GM21576 (cell line): ENCODE results near the gene KMT5C.

Experiments
- ATAC-seq: cut with Tn5 transposase; IDR thresholded peaks from one replicate; pipeline ENCODE4 v1.9.1; 2021; ENCODE audit warnings: mild to moderate bottlenecking, moderate library complexity; ENCODE audit not compliant: unreplicated experiment

Gene KMT5C

DNA sequence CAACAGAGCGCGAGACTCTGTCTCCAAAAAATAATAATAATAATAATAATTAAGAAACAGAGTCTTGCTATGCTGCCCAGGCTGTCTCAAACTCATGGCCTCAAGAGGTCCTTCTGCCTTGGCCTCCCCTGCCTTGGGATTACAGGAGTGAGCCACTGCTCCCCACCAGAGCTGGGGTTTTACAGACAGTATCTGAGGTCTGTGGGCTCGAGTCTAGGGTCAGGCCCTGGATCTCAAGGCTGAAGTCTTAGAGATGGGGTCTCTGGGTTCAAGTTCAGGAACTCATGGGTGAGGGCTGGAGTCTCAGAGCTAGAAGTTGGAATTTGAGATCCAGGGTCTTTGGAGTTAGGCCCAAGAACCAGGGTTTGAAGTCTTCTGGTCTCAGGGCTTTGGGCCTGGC is 27.1 kb downstream of the KMT5C start:
- ATAC-seq: no peak

DNA sequence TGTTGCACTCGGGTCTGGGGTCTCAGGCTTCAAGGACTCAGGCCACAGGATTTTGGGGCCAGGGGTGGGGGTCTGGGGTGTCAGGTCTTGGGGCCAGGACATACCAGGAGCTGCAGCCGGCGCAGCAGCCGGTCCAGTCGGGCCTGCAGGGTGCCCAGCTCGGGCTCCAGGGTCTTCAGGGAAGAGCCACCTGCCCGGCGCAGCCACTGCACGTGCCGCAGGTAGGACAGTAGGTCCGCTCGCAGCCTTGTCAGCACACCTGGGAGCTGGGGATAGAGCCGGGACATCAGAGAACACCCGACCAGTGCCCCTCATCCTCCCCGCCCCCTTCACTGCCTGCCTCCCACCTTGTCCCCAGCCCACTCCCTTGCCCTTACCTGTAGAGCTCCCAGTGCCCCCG is 28.4 kb downstream of the KMT5C start:
- no peak for ATAC-seq

DNA sequence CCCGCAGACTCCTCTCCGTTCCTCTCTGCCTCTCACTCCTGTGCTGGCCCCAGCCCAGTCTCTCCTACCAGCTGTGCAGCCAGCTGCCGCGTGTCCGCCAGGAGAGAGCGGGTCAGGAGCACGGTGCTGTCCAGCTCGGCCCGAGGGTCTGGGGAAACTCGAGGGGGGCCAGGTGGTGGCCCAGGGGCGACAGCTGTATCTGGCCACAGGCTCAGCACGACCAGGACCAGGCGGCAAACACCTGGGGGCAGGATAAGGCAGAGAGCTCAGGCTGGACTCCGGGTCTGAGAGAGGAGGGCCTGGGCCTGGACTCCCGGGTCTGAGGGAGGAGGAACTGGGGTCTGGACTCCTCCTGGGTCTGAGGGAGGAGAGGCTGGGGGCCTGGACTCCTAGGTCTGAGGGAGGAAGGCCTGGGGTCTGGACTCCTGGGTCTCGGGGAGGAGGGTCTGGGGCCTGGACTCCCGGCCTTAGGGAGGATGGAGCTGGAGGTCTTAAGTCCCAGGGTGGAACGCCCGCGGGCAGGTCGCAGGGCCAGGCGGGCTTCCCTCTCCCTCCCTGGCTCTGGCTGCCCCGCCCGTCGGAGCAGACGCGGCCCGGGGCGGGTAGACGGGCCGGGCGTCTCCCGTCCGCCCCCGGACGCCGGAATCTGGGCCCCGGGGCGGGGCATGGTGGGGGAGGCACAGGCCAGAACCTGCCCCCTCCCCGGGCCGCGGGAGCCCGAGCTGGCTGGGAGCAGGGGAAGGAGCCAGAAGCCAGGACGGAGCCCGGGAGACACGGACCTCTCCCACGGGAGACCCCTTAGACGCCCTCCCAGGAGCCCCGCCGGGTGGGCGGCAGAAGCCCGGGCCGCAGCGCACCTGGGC is 29.3 kb downstream of the KMT5C start:
- ATAC-seq: no peak

DNA sequence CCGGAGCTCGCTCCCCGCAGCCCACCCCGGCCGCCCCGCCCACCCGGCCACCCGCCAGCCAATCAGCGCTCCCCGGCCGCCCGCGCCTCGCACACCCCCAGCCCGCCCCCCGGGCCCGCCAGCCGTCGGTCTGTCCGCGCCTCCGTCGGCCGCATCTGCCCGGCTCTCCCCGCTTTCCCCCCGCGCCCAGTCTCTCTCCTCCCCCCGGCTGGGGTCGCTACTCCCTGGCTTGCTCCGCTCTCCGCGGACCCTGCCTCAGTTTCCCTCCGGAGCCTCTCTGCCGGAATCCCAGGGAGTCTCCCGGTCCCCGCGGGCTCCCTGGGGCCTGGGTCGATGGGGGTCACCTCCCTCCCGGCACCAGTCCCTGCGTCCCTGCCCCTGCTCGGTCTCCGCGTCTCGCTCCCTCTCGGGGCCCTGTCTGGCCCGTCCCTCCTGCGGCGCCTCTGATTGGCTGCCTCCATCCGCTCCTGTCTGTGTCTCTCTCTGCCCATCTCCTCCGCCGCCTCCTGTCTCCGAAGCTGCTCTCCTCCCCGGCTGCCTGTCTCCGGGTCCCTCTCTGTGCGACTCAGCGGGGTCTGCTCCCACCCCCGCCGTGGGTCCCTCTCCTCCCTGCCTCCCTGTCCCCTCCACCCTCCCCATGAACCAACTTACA is 30.1 kb downstream of the KMT5C start:
- no peak for ATAC-seq

DNA sequence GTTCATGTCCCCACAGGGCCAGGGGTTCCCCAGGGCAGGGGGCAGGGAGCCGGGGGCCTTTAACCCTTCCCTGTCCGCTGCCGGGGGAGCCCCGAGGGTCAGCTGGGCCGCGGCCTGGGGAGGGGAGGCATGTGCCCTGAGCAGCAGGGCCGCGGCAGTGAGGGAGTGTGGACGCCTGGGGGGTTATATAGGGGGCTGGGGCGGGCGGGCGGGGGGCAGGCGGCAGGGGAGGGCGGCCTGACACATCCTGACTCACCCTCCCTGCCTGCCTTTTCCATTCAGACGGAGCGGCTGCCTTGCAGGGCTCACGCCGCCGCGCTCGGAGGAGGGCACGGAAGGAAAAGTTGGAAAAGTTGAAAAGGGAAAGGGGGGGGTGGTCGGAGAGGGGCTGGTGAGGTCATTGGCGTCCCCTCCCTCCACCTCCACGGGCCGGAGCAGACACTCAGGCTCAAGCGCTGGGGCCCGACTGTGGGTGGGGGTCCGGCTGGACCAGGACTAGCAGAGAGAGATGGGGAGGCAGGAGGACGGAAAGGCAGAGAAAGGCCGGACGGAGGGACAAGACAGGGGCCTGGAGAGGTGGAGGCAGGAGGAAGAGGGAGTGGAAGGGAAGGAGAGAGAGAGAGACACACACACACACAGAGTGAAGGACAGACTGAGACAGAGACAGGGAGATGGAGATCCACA is 30.8 kb downstream of the KMT5C start, which contains the start of gene IL11:
IL11 (minus strand) TSS at position 159 of the 684 bp plus-strand sequence; CDS start at position 6, 153 bp downstream.
- ATAC-seq: no peak

DNA sequence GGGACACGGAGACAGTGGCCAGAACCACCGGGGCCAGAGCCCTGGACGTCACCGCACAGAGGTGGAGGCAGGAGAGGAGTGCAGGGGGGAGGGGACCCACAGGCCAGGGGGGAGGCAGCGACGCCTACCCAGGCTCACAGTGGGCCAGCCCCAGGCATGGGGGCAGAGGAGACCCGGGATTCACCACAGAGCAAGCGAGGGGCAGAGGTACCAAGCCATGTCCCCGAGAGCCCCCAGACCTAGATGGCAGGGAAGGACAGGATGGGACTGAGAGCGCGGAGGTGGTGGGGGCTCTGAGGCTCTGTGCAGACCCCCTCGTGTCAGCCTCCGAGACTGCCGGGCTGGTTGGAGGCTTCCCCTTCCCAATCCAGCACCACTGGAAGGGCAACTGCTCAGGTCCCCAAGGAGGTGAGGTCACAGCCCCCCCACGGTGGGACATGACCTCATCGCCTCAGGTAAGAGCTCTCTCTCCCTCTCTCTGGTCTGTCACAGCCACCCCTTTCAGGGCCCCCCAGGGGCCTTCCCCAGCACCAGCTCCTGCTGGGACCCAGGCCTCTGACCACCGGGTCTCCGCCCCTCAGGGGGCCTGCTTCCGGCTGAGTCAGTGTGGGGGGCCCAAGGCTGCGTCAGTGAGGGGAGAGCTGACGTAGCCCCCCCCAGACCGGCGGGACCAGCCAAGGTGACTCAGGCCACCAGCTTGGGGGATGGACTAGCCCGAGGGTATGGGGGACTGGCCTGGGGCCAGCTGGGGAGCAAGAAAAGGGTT is 32.8 kb downstream of the KMT5C start:
- no peak for ATAC-seq

DNA sequence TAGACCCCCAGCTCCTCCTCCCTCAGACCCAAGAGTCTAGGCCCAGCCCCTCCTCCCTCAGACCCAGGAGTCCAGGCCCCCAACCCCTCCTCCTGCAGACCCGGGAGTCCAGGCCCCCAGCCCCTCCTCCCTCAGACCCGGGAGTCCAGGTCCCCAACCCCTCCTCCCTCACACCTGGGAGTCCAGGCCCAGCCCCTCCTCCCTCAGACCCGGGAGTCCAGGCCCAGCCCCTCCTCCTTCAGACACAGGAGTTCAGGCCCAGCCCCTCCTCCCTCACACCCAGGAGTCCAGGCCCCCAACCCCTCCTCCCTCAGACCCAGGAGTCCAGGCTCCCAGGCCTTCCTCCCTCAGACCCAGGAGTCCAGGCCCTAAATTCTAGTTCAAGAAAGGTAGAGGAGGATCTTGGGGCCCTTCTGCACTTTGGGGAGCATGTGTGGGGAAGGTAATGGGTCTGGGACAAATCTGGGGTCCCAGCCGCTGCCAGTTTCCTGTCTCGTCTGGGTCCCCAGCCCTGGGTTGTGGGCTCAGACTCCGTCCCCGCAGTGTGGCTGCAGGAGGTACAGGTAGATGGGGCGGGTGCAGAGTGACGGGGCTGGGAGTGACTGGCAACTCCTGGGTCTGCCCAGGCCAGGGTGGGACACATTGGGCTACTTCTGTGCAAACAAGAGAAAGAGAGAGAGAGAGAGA is 33.8 kb downstream of the KMT5C start:
- no peak for ATAC-seq

DNA sequence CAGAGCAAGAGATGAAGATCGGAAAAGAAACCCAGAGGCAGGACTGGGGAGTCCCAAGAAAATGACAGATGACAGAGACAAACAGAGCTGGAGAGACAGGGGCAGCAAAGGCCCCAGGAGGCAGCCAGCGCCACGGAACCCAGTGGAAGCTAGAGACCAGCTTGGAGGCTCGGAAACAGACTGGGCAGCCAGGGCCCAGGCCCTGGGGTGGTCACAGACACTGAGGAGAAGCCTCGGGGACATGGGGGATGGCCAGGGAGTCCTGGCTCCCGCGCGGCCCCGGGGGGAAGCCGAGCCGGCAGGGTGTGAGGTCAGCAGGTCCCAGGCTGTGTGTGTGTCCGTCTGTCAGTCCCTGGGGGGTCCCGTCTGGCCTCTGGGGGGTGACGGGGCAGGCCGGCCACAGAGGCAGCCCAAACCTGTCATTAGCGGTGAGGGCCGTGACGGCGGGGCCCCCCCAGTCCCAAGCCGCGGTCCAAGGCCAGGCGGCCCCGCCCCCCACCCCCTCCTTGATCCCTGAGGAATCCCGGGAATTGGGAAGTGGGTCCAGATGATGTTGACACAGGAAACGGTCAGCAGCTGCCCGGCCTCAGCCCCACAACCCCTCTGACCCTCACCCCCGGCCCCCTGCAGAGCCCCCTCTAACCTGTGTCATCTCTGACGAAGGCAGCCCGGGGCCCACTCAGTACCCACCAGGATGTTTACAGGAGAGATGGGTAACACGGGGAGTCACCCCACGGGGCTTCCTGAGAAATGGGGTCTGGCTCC is 34.5 kb downstream of the KMT5C start:
- ATAC-seq: no peak

DNA sequence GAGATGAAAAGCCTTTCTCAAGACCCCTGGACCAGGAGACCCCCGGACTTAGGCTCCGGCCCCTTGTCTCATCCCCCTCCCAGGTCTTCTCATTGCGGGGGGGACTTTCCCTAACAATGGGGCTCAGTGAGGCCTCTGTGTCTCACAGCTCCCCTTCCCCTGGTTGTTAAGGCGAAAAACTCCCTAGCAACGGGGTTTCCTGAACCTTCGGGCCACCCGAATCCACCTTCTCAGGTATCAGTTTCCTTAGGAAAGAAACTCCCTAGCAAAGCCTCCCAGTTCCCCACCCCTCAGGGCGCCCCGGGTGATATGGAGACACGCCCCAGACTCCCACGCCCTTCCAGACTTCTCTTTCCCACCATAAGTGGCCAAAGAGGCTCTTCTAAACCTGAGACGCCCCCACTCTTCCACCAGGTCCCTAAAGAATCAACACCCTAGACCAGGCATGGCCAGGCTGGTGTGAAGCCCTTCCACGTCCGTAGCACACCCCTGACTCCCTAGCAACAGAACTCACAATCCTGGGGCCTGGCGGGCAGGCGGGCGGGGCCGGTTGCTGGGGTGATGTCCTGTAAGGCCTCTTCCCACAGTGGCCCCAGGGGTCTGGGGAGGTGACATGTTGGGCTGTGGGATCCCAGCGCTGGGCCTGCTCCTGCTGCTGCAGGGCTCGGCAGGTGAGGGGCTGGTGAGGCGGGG is 36.7 kb downstream of the KMT5C start, which contains the start of gene TMEM190:
TMEM190 (plus strand) TSS at position 586 of the 693 bp plus-strand sequence; CDS start at position 614, 28 bp downstream.
- ATAC-seq: no peak

DNA sequence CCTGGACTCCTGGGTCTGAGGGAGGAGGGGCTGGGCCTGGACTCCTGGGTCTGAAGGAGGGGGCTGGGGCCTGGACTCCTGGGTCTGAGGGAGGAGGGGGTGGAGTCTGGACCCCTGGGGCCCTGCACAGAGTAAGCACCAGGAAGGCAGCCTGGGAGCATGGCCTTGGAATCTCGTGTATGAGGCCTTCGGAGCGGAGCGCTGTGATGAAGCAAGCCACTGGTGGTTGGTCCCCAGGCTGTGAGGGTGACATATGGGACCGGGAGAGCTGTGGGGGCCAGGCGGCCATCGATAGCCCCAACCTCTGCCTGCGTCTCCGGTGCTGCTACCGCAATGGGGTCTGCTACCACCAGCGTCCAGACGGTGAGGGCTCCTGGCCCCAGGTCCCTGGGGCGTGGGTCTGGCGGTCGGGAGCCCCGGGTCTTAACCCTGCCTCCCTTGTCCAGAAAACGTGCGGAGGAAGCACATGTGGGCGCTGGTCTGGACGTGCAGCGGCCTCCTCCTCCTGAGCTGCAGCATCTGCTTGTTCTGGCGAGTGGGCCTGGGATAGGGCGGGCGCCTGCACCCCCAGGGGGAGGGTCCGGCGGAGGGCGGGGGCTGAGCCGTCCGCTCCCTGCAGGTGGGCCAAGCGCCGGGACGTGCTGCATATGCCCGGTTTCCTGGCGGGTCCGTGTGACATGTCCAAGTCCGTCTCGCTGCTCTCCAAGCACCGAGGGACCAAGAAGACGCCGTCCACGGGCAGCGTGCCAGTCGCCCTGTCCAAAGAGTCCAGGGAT is 37.9 kb downstream of the KMT5C start:
- no peak for ATAC-seq

DNA sequence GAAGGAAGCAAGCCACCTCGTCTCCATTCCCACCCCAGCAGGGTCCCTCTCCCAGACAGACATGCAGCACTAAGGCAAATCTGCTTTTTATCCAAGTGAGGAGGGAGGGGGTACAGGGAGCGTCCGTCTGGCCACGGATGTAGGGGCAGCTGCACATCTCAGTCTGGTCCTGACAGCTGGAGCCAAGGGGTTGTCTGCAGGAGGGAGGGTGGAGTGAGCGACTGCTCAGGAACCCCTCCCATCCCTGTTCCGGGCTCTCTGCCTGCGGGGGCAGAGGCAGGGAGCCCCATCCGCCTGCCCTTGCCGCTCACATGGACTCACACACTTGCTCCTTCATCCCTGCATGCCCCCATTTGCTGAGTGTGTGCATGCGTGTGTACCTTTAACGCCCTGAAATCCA is 39.5 kb downstream of the KMT5C start:
- no peak for ATAC-seq

DNA sequence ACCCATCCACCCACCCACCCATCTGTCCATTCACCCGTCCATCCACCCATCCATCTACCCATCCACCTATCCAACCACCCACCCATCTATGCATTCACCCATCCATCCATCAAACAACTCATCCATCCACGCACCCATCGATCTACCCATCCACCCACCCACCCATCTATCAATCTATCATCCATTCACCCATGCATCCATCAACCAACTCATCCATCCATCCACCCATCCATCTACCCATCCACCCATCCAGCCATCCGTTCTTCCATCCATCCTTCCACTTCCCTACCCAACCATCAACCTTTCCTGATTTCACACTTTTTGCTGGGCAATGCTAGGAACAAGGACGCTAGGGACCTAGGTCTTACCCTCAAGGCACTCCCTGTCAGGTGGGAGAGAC is 42.3 kb downstream of the KMT5C start:
- no peak for ATAC-seq

DNA sequence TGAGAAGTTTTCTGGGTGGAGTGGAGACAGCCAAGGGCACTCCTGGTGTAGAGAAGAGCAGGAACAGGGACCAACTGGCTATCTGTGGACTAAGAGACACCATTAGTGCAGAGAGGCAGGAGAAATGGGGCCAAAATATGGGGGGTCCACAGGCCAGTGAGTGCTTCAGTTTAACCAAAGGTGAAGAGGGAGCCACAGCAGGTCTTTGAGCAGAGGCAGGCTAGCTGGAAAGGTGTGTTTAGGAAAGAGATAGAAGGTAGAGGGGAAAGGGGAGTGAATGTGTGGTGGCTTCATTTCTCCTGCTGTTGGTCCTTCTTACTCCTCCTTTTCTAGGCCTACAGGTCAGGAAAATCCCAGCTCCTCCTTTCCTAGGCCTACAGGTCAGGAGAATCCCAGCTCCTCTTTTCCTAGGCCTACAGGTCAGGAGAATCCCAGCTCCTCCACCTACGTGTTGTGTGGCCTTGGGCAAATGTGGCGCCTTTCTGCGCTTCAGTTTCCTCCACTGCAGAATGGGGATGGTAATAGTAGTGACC is 42.9 kb downstream of the KMT5C start:
- no peak for ATAC-seq

DNA sequence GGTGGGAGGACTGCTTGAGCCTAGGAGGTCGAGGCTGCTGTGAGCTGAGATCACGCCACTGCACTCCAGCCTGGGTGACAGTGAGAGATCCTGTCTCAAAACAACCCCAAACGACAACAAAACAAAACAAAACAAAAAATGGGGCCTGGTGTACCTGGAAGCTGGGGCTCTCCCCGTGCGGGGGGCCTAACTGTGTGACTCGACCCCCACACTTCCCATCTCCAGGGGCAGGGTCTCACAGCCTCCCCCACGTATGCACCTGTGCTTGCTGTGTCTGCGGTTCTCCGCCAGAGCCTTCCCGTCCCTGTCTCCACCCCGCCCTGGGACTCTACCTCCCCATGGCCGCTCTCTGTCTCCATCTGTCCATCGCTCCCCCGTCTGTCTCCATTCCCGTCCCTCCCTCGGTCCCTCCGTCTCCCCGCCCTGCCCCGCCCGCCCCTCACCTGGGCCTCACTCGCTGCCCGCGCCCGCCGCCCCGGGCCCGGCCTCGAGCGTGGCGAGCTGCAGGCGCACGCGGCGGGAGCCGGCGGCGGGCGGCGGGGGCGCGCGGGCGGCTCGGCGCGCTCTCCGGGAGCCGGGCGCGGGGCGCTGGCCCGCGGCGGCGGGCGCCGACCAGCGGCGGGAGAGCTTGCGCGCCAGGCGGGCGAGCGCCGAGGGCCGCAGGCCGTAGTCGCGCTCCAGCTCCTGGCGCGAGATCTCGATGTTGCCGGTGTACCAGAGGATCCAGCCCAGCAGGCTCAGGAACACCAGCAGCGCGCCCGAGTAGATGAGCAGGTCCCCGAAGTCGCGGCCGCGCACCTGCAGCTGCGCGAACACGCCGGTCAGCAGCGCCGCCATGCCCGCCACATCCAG is 43.8 kb downstream of the KMT5C start:
- no peak for ATAC-seq

DNA sequence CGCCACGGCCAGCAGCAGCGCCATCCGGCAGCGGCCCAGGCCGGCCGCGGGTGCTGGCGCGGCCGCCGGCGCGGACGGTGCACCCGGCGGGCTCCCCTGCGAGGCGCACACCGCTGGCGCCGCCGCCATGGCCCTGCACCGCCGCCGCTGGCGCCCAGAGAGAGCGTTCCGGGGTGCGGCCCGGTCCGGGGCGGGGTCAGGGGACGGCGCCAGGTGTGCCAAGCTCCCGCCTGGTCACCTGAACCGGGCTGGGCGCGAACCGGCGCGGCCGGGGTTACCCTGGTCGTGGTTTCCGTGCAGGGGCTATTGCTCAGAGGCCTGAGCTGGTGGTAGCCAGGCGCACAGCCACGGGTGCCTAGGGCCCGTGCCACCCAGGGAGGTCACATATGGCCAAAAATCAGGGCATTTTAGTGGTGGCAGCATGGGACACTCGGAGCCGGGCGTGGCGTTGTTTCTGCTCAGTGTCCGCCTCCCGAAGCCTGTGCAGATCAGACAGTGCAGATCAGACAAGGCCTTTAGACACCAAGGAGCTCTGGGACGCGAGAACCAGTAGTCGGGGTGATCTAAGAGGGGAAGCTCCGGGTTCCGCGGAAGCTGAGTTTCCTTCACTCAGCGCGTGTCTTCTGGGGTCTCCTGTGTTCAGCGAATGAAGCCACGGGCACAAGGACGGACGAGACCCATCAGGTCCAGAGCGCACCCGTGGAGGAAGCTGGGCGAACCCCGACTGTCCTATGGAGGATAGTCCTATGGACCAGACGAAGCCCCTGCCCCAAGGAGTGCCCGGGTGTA is 44.6 kb downstream of the KMT5C start, which contains the start of gene TMEM238:
TMEM238 (minus strand) TSS at position 162 of the 789 bp plus-strand sequence; CDS start at position 129, 33 bp downstream.
- ATAC-seq: no peak
